ENCODE measurements around the gene TMEM141. TPM values are rescaled to one million over a fixed set of nuclear protein-coding genes. Genes with fewer than 3 reads are reported as not detected.

The TMEM141 gene
- total RNA-seq, 2 experiments from 2014 or later, result 42.3 to 45.2 TPM

DNA sequence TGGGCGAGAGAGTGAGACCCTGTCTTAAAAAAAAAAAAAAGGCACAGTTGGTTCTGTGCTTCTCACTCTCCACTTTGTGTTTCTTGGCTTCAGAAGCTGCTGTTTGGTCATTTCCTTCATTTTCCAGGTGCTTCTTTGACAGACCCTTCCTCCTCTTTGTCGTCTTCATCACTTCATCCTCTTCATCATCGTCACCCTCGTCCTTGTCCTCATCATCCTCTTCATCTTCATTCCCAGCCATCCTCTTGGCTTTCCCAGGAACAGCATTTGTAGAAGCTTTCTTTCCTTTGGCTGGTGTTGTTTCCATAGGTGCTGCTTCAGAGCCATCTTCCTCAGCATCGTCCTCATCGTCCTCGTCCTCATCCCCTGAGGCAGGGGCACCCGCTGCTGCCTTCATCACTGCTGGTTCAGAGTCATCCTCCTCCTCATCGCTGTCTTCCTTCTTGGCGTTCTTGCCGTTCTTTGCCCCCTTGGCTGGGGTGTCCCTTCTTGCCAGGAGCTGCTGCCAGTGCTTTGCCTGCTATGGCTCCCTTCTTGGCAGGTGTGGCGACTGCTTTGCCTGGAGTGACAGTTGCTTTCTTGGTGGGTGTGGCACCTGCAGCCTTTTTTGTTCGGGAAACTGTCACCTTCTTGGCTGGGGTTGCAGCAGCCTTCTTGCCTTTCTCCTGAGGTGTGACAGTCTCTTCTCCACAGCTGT lies 23.7 kb downstream of the TMEM141 start:
- Mint-ChIP-seq H3K27ac (no peak overlapping the region), H3K4me3 (no peak overlapping the region), H3K27me3 (no peaks in the 10 kb centered on the region), H3K36me3 (peaks cover 26% of the 10 kb centered on the region), H3K4me1 (ENCODE audit: low read depth) (peaks cover 19% of the 10 kb centered on the region), H3K9me3 (no peaks in the 10 kb centered on the region)
- DNase-seq, result no peak
- CTCF ChIA-PET, result interaction anchor here (2.6 kb wide), 1 partner anchor 28 kb away, joined by 12 read pairs; the partner anchor contains the start of gene AJM1
- POLR2A ChIA-PET, result interaction anchor here (0.6 to 1.2 kb wide), 3 partner anchors 20 to 160 kb away, joined by 3 to 4 read pairs (median 3); no protein-coding TSS in a partner anchor
- intact Hi-C loops (cut with micrococcal nuclease), result no loop called here

DNA sequence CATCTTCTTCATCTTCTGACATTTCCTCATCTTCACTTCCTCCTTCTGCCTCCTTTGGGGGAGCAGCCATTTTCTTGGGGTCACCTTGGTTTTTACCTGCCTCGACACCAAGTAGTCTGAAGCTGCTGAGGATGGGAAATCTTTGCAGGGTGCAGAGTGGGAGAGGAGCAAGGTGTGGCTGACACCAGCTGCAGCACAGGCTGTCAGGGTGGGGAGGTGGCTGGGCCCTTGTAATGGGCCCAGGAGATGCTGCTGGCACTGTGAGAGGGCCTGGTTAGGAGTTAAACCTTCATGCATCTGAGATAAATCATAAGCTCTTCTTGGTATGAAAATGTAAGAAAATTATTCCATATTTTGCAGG lies 24.3 kb downstream of the TMEM141 start:
- Mint-ChIP-seq H3K36me3 (peaks cover 22% of the 10 kb centered on the region), H3K4me1 (ENCODE audit: low read depth) (peaks cover 15% of the 10 kb centered on the region), H3K27ac (no peak overlapping the region), H3K9me3 (no peaks in the 10 kb centered on the region), H3K27me3 (no peaks in the 10 kb centered on the region), H3K4me3 (no peak overlapping the region)
- intact Hi-C loops (cut with micrococcal nuclease), result no loop called here
- POLR2A ChIA-PET, result interaction anchor here (1.2 kb wide), 1 partner anchor 20 kb away, joined by 4 read pairs; no protein-coding TSS in a partner anchor
- no peak for DNase-seq
- CTCF ChIA-PET, result interaction anchor here (1.3 to 2.6 kb wide), 2 partner anchors 27 to 46 kb away, joined by 3 to 12 read pairs; partner anchors contain the start of gene AJM1

DNA sequence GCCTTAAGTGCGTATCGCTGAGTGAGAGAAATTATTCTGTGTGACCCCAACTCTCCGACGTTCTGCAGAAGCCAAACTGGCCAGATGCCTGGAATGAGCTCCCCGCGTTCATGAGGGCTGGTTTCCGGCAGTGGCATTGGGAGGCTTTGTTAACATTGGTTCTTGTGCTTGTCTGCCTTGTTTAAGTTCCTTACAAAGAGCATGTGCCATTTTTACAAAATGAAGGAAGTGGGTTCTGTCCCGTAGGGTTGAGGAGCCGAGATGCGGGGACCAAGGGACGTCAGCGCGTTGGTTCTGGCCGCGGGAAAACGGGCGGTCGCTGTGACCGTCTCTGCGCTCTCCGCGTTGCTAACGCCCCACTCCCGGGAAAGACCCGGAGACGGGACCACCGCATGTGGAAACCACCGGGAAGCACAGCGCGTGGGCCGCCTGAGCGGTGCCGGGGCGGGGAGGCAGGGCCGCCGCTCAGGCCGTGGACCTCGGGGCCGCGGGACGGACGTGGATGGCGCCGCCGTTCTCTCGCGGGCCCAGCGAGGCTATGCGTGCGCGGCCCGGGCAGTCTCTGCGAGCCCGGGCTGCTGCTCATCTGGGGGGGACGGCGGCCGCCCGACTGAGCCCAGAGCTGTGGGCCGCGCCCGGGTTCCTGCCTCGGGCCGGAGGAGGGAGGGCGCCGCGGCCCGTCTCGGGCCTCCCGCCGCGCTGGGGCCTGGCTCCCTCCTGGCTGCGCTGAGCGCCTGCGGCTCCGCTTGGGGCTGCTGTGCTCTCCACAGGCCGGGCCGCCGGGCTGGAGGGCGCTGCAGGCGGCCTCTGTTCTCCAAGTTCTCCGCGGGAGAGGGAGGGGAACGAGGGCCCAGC lies 30.1 kb downstream of the TMEM141 start:
- Mint-ChIP-seq H3K27ac (no peak overlapping the region), H3K9me3 (no peaks in the 10 kb centered on the region), H3K4me1 (ENCODE audit: low read depth) (peaks cover 2% of the 10 kb centered on the region), H3K27me3 (no peaks in the 10 kb centered on the region), H3K36me3 (peaks cover 13% of the 10 kb centered on the region), H3K4me3 (no peak overlapping the region)
- POLR2A ChIA-PET, result no interaction called here
- intact Hi-C loops (cut with micrococcal nuclease), result no loop called here
- CTCF ChIA-PET, result interaction anchor here (0.6 to 1.6 kb wide), 3 partner anchors 13 to 21 kb away, joined by 3 to 8 read pairs (median 5); partner anchors contain the start of genes AJM1 and RABL6
- DNase-seq, result no peak

DNA sequence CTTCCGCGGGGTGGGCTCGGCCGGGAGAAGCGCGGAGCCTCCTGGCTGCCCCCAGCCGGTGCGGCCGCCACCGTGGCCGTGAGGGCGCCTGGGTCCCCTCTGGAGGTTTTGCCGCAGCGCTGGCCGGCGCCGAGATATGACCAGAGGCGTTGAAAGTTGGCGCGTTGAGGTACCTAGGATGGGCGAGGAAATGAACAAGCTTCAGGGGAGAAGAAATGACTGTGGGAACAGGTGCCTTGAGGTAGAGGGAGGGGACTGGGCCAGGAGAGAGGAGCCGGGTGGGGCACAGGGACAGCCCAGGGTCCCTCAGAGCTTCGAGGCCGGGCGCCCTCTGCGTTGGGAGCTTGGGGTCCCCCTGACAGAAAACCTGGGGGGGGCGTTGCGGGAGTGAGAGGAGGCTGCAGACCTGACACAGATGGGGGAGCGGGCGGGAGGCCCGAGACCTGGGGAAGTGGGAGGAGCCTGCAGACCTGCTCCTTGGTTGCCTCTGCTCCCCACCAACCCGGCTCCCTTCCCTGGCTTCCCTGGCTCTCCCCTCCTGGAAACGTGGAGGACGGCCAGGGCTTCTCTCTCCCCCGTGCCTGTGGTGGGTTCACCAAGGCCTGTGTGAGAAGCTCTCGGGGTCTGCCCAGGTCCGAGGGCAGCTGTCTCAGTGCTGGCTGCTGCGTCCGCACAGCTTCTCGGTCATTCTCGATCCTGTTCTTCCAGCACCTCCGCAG lies 30.8 kb downstream of the TMEM141 start:
- DNase-seq, result no peak
- ChIA-PET POLR2A (no interaction called here), CTCF (interaction anchor here (1.0 kb wide), 1 partner anchor 20 kb away, joined by 3 read pairs; the partner anchor contains the start of gene AJM1)
- Mint-ChIP-seq H3K27ac (no peak overlapping the region), H3K36me3 (peaks cover 12% of the 10 kb centered on the region), H3K27me3 (no peaks in the 10 kb centered on the region), H3K4me3 (no peak overlapping the region), H3K9me3 (no peaks in the 10 kb centered on the region), H3K4me1 (ENCODE audit: low read depth) (peaks cover 2% of the 10 kb centered on the region)
- intact Hi-C loops (cut with micrococcal nuclease), result no loop called here

DNA sequence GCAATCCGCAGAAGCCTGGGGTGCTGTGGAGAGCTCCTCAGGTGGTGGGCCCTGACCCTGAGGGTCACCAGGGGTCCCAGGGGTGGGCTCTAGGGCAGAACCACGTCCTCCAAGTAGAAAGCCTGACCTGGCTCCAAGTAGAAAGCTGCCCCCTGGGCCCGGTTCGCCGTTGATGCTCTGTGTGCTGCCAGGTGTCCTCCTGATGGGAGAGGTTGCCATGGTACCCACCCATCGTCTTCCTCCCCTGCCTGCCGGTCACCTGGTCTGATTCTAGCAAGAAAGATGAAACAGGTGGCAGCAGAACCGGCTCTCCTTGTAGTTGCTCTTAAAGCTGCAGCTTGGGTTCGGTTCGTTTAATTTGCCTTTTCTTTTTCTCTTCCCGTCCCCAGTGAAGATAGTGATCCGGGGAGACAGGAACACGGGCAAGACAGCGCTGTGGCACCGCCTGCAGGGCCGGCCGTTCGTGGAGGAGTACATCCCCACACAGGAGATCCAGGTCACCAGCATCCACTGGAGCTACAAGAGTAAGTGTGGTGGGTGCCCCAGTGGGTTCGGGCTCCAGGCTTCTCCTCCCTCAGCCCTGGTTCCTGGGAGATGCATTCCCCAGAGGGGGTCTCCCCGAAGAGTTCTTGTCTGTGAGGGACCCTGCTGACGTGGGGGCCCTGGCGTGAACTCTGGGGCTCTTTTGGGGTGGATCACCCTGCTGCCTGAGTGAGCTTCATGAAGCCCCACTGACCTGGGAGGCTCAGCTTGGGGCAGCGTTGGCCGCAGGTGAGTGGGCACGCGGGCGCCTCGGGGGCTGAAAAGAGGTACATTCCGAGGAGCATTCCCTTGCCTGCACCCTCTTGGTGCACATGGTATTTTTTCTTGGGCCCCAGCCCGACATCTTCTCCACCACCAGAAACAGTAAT lies 32.2 kb downstream of the TMEM141 start:
- no peaks in the 10 kb centered on the region for H3K9me3 Mint-ChIP-seq

DNA sequence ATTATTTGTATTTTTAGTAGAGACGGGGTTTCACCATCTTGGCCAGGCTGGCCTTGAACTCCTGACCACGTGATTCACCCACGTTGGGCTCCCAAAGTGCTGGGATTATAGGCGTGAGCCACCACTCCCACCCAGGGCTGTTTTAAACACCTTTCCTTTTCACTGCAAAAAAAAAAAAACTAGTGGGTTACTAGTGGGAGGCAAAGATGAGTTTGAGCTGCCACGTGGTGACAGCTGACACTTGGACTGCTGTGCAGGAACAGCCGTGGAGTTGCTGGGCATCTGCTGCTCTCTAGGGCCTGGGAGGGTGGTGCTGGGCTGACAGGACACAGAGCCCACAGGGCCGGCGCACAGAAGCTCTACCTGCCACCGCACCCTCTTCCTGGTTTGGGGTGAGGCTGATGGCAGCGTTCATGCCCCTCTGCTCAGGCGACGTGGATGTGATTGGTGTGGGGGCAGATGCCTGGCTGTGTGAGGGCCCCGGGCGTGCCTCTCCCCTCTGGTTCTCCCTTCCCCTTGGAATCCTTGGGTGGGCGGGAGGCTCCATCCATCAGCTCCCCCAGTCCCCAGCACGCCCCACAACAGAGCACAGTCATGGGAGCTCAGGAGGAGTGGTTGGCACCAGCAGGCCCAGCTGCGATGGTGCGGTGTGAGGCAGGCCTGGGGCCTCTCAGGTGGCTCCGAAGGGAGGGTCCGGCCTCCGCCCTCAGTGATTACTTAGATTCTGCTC lies 33.5 kb downstream of the TMEM141 start:
- DNase-seq, result no peak
- H3K4me1 Mint-ChIP-seq (ENCODE audit: low read depth), result peaks cover 2% of the 10 kb centered on the region
- H3K27me3 Mint-ChIP-seq, result no peaks in the 10 kb centered on the region
- ChIA-PET CTCF (no interaction called here), POLR2A (no interaction called here)
- peaks cover 16% of the 10 kb centered on the region for H3K36me3 Mint-ChIP-seq
- H3K9me3 Mint-ChIP-seq, result no peaks in the 10 kb centered on the region
- no peak overlapping the region for H3K4me3 Mint-ChIP-seq
- intact Hi-C loops (cut with micrococcal nuclease), result no loop called here
- H3K27ac Mint-ChIP-seq, result no peak overlapping the region

More for the DNA sequence above, 32.2 kb downstream of the TMEM141 start:
- intact Hi-C loops (cut with micrococcal nuclease), result no loop called here
- Mint-ChIP-seq H3K4me1 (ENCODE audit: low read depth) (peaks cover 2% of the 10 kb centered on the region), H3K27ac (no peak overlapping the region), H3K27me3 (no peaks in the 10 kb centered on the region), H3K36me3 (peaks cover 9% of the 10 kb centered on the region), H3K4me3 (no peak overlapping the region)
- CTCF ChIA-PET, result interaction anchor here (0.7 to 1.2 kb wide), 3 partner anchors 11 to 243 kb away, joined by 3 to 6 read pairs (median 3); partner anchors contain the start of gene AJM1
- no peak for DNase-seq
- POLR2A ChIA-PET, result no interaction called here

DNA sequence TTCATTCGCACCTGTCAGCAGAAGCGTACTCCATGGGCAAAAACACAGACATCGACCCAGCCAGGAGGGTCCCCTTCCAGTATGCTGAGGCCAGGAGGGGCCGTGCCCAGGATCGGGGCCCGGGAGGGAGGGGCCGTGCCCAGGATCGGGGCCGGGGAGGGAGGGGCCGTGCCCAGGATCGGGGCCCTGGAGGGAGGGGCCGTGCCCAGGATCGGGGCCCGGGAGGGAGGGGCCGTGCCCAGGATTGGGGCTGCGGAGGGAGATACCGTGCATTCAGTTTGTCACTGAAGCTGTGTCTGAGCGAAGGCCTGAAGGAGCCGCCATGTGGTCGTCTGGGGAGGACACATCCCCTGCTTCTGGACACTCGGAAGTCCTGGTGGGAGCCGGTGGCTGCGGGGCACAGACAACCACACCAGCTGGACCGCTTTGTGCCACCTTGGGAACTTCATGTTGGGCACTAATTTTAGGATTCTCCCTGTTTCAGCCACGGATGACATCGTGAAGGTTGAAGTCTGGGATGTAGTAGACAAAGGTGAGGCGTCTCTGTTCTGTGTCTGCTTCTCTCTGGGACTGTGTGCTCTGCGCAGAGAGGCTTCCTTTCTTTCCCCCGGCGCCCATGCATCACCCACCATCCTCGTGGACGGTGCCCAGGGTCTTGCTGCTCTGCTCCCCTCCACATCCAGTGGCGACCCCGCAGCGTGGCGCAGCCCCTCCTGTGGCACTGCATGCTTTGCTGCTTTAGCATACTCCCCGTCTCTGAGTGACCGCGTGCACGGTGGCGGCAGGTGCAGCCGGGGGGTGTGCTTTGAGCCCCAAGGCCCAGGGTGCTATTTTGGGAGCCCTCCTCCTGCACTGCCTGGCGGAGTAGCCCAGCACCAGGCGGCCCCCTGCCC lies 34.4 kb downstream of the TMEM141 start:
- DNase-seq, result no peak
- CTCF ChIA-PET, result interaction anchor here (1.1 kb wide), 1 partner anchor 16 kb away, joined by 3 read pairs; the partner anchor contains the start of gene AJM1
- intact Hi-C loops (cut with micrococcal nuclease), result no loop called here
- POLR2A ChIA-PET, result interaction anchor here (0.6 kb wide), 1 partner anchor 96 kb away, joined by 3 read pairs; no protein-coding TSS in a partner anchor
- Mint-ChIP-seq H3K27ac (no peak overlapping the region), H3K36me3 (peaks cover 16% of the 10 kb centered on the region), H3K4me1 (ENCODE audit: low read depth) (peaks cover 2% of the 10 kb centered on the region), H3K4me3 (no peak overlapping the region), H3K27me3 (no peaks in the 10 kb centered on the region), H3K9me3 (no peaks in the 10 kb centered on the region)

DNA sequence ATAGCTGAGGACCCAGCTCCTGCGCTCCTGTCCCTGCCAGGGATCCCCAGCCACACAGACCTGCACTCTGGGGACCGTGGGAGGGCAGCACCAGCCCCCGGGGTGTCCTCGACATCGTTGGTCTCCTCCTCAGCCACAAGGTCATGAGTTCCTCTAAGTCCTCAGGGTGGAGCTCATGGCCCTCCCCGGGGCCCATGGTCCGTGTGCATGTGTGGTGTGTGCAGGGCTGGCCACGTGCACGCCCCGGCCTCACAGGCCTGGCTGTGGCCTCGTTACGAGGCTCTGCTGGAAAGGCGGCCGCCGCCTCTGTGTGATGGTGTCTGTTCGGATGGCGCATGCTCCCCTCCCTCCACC lies 35.0 kb downstream of the TMEM141 start:
- no peak overlapping the region for H3K4me3 Mint-ChIP-seq
- no peak for DNase-seq
- POLR2A ChIA-PET, result no interaction called here
- no peak overlapping the region for H3K27ac Mint-ChIP-seq
- H3K27me3 Mint-ChIP-seq, result no peaks in the 10 kb centered on the region
- no peaks in the 10 kb centered on the region for H3K9me3 Mint-ChIP-seq
- intact Hi-C loops (cut with micrococcal nuclease), result no loop called here
- H3K4me1 Mint-ChIP-seq (ENCODE audit: low read depth), result no peaks in the 10 kb centered on the region
- H3K36me3 Mint-ChIP-seq, result peaks cover 20% of the 10 kb centered on the region
- CTCF ChIA-PET, result interaction anchor here (0.6 to 1.1 kb wide), 2 partner anchors 16 to 314 kb away, joined by 3 read pairs; partner anchors contain the start of gene AJM1

DNA sequence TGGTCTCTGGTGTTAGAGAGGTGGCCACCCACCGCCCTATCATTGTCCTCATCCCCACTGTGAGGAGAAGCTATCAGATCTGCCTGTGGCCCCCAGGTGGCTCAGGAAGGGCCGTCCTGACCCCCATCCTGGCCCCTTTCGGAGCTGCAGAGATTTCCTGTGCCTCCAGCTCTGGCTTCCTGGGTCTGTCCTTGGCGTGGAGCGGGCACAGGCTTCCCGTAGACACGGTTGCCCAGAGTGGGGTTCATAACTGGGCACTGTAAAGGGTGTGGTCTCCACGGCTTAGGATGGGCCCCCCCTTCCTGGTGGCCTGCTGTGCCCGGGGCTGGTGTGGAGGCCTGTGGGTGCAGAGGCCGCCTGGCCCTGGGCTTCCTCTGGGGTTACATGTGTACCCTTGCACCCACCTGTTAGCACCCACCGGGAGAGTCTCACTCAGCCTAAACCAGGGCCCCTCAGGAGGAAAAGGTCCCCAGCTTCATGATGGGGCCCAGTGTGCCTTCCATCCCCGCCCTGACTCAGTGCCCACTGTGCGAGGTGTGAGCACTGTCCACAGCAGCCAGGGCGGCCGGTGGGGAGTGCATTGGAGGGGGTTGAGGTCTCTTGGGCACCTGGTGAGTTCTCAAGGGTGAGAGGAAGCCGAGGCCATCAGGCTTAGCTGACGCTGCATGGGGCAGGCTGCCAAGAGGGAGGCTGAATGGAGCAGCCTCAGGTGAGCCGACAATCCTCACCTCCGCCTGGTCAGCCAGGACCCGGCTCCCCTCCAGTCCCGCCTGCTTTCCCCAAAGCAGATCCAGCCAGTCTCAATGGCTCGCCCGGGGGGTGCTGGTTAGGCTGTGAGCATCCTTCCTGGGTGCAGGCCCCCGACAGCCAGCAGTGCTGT lies 35.8 kb downstream of the TMEM141 start:
- no peak for DNase-seq
- Mint-ChIP-seq H3K9me3 (no peaks in the 10 kb centered on the region), H3K4me1 (ENCODE audit: low read depth) (no peaks in the 10 kb centered on the region), H3K27me3 (no peaks in the 10 kb centered on the region), H3K36me3 (peaks cover 20% of the 10 kb centered on the region), H3K4me3 (no peak overlapping the region), H3K27ac (no peak overlapping the region)
- POLR2A ChIA-PET, result no interaction called here
- CTCF ChIA-PET, result interaction anchor here (0.6 to 1.1 kb wide), 2 partner anchors 15 to 313 kb away, joined by 3 read pairs; partner anchors contain the start of gene AJM1
- intact Hi-C loops (cut with micrococcal nuclease), result no loop called here

Data from activated CD4-positive, alpha-beta memory T cell treated with anti-CD3 and anti-CD28 coated beads for 36 hours (primary cell).